K562 (cell line): ENCODE data around the gene POLR3GL. TPM values are rescaled to one million over a fixed set of nuclear protein-coding genes. Genes with fewer than 3 reads are reported as not detected.
A peak's percentile ranks its signal among the peaks of the same experiment; 100 is the strongest.

Source experiments
- CBX1 ChIP-seq: sonication (generic); IDR thresholded peaks from 2 replicates; pipeline ENCODE4 v1.6.1; 2016; ENCODE audit warnings: antibody characterized with exemption, low read depth, mild to moderate bottlenecking
- CBX8 ChIP-seq: fragments of 200-600 bp; sonication (generic); IDR thresholded peaks from 2 replicates; pipeline ENCODE4 v1.6.1; 2012; ENCODE audit warnings: borderline replicate concordance, mixed run types, low read depth, mild to moderate bottlenecking, moderate library complexity, mixed read lengths, low read length, control low read depth, inconsistent platforms; ENCODE audit not compliant: poor library complexity, severe bottlenecking; ENCODE audit errors: extremely low read depth
- HSF4 ChIP-seq: fragments of 250-450 bp; sonication (Bioruptor Pico); IDR thresholded peaks from 2 replicates; pipeline ENCODE4 v2.1.2; 2022; ENCODE audit warnings: mild to moderate bottlenecking, moderate library complexity, borderline replicate concordance
- MEIS2 ChIP-seq: fragments of 450-650 bp; IDR thresholded peaks from 2 replicates; pipeline ENCODE4 v1.6.1; 2014; ENCODE audit warnings: mild to moderate bottlenecking; ENCODE audit not compliant: partially characterized antibody
- NFE2L1 ChIP-seq: fragments of 450-650 bp; IDR thresholded peaks from 2 replicates; pipeline ENCODE4 v1.6.1; 2016; ENCODE audit warnings: missing genetic modification characterization, low read depth, mild to moderate bottlenecking, missing compliant biosample characterization, moderate library complexity, borderline replicate concordance
- PCBP1 ChIP-seq: fragments of 200-400 bp; formaldehyde crosslinking; IDR thresholded peaks from 2 replicates; pipeline ENCODE4 v1.6.1; 2018; ENCODE audit warnings: mild to moderate bottlenecking, low read depth, low read length; ENCODE audit not compliant: poor library complexity, severe bottlenecking
- ZNF384 ChIP-seq: IDR thresholded peaks from 2 replicates; pipeline ENCODE4 v1.6.1; 2012; ENCODE audit warnings: low read depth, low read length, improper control_type of control experiment
- polyA plus RNA-seq, 8 experiments: library from polyadenylated mRNA; depleted of rRNA in 4 of 8; stranded (reverse) in 5 of 8; unstranded in 3 of 8; fragments of >200 nt; fragmentation: Nextera tagmentation in 2 of 8; fragmentation: Illumina TruSeq in 1 of 8; extraction: Ambion mirVana in 2 of 8; extraction: Trizol in 1 of 8; gene quantifications; 2 replicates each; pipeline versions ENCODE4 v1.2.1 to v1.2.3, GENCODE V29; 2011 to 2014; ENCODE audit warnings: inconsistent platforms in 1 of 8, missing spikeins in 1 of 8
- total RNA-seq, 7 experiments: library from RNA; depleted of rRNA in 6 of 7; stranded (reverse); fragments of >200 nt in 6 of 7; fragmentation: Illumina TruSeq in 2 of 7; extraction: Trizol in 2 of 7; gene quantifications; 2 replicates each; pipeline versions ENCODE4 v1.2.1 to v1.2.3, GENCODE V29; 2011 to 2021; ENCODE audit warnings: low replicate concordance in 1 of 7
- TF ChIP-seq, protein P1 (sequence below), 2 experiments: fragments of 450-650 bp; formaldehyde crosslinking in 1 of 2; IDR thresholded peaks; 2 replicates each; pipeline versions ENCODE4 v1.4.0 to v1.6.1; 2014 to 2020; ENCODE audit warnings: mild to moderate bottlenecking in 2 of 2, borderline replicate concordance in 1 of 2, low read depth in 1 of 2
- TF ChIP-seq, protein P2 (sequence below): fragments of 450-650 bp; conservative IDR thresholded peaks from 2 replicates; pipeline ENCODE4 v1.6.1; 2016; ENCODE audit warnings: missing genetic modification characterization, low read depth, mild to moderate bottlenecking, missing compliant biosample characterization, moderate library complexity
- TF ChIP-seq, protein P3 (sequence below): fragments of 250-450 bp; sonication (Bioruptor Pico); IDR thresholded peaks from 2 replicates; pipeline ENCODE4 v1.5.0; 2022; ENCODE audit warnings: mild to moderate bottlenecking

POLR3GL gene
- total and polyA plus RNA-seq, 9 of the 15 experiments (the other 6 are each of a cell fraction or from before 2014, with no cell fraction given), result 14.6 to 48.4 (median 38.2) TPM

DNA sequence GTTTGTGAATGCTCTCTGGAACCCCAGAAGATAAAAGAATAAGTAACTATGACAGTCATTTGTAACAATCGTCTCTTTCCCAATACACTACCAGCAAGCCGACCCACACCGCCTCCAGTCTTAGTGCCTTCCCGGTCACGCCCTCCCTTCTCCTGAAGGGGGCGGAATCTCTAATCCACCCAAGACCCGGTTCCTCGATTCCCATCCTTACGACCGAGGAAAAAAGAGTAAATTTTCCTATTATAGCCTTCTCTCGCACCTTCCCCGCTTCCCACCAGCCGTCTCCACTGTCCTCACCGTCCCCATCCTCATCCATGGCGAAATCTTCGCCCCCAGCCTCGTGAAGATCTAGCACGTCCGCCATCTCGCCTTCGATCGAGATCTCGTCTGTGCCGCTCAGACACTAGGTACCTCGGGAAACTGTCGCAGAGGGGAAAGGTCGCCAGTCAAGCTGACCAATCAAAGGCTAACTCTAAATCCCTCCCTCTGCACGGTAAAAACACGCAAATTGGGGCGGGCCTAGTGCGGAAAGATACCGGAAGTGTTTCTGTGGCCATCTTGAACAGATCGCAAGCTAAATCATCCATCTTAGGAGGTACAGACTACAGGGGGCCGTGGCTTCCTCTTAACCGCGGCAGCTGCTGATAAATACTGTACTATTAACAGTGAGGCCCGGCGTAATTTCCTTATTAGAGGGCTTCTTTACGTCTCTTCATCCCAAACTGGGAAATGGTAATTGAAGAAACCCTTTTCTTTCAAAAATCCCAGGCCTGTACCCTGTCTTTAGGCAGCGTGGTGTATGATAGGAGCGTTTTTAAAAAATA, 37.2 kb upstream of the POLR3GL start, which contains the start of gene RBM8A (continued):
- TF ChIP-seq, protein P1, sequence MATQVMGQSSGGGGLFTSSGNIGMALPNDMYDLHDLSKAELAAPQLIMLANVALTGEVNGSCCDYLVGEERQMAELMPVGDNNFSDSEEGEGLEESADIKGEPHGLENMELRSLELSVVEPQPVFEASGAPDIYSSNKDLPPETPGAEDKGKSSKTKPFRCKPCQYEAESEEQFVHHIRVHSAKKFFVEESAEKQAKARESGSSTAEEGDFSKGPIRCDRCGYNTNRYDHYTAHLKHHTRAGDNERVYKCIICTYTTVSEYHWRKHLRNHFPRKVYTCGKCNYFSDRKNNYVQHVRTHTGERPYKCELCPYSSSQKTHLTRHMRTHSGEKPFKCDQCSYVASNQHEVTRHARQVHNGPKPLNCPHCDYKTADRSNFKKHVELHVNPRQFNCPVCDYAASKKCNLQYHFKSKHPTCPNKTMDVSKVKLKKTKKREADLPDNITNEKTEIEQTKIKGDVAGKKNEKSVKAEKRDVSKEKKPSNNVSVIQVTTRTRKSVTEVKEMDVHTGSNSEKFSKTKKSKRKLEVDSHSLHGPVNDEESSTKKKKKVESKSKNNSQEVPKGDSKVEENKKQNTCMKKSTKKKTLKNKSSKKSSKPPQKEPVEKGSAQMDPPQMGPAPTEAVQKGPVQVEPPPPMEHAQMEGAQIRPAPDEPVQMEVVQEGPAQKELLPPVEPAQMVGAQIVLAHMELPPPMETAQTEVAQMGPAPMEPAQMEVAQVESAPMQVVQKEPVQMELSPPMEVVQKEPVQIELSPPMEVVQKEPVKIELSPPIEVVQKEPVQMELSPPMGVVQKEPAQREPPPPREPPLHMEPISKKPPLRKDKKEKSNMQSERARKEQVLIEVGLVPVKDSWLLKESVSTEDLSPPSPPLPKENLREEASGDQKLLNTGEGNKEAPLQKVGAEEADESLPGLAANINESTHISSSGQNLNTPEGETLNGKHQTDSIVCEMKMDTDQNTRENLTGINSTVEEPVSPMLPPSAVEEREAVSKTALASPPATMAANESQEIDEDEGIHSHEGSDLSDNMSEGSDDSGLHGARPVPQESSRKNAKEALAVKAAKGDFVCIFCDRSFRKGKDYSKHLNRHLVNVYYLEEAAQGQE (IDR thresholded peaks at IDR 0.05; ENCODE audit: borderline replicate concordance), result peak; percentile 35
- TF ChIP-seq, protein P1 (CRISPR knock-in tag; IDR thresholded peaks at IDR 0.05; ENCODE audit: low read depth), result no peak
- TF ChIP-seq ZNF384 (no peak), CBX8 (no peak), CBX1 (0 out of 2 replicates have a peak, but pooled peaks have one; percentile 24), HSF4 (no peak), PCBP1 (no peak), MEIS2 (peak; percentile 55), NFE2L1 (tag) (no peak)
- TF ChIP-seq, protein P2, sequence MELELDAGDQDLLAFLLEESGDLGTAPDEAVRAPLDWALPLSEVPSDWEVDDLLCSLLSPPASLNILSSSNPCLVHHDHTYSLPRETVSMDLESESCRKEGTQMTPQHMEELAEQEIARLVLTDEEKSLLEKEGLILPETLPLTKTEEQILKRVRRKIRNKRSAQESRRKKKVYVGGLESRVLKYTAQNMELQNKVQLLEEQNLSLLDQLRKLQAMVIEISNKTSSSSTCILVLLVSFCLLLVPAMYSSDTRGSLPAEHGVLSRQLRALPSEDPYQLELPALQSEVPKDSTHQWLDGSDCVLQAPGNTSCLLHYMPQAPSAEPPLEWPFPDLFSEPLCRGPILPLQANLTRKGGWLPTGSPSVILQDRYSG (tag), result no peak
- TF ChIP-seq, protein P3, sequence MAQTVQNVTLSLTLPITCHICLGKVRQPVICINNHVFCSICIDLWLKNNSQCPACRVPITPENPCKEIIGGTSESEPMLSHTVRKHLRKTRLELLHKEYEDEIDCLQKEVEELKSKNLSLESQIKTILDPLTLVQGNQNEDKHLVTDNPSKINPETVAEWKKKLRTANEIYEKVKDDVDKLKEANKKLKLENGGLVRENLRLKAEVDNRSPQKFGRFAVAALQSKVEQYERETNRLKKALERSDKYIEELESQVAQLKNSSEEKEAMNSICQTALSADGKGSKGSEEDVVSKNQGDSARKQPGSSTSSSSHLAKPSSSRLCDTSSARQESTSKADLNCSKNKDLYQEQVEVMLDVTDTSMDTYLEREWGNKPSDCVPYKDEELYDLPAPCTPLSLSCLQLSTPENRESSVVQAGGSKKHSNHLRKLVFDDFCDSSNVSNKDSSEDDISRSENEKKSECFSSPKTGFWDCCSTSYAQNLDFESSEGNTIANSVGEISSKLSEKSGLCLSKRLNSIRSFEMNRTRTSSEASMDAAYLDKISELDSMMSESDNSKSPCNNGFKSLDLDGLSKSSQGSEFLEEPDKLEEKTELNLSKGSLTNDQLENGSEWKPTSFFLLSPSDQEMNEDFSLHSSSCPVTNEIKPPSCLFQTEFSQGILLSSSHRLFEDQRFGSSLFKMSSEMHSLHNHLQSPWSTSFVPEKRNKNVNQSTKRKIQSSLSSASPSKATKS (CRISPR knock-in tag), result no peak
